MM.1S (cell line): Measurements from ENCODE around the gene CLEC4M.

Experiments used
- DNase-seq: peaks from one replicate; pipeline ENCODE4 v3.0.0-alpha.2; 2015
- H2AFZ ChIP-seq: fragments of 300-600 bp; sonication (generic); 2 replicates; pipeline ENCODE4 v1.6.0; 2016; ENCODE audit warnings: antibody characterized with exemption, low read length
- H3F3A ChIP-seq: fragments of 300-600 bp; sonication (generic); 2 replicates; pipeline ENCODE4 v1.6.1; 2016; ENCODE audit warnings: mild to moderate bottlenecking, antibody characterized with exemption, low read length, moderate library complexity, mixed read lengths; ENCODE audit not compliant: insufficient read depth
- H3K27ac ChIP-seq: fragments of 300-600 bp; sonication (generic); 2 replicates; pipeline ENCODE4 v1.5.1; 2016; ENCODE audit warnings: mild to moderate bottlenecking, low read length
- H3K27me3 ChIP-seq: fragments of 300-600 bp; sonication (generic); replicated peaks from 2 replicates; pipeline ENCODE4 v1.6.0; 2016; ENCODE audit warnings: low read length; ENCODE audit not compliant: insufficient read depth
- H3K36me3 ChIP-seq: fragments of 300-600 bp; sonication (generic); replicated peaks from 2 replicates; pipeline ENCODE4 v1.6.1; 2016; ENCODE audit warnings: mild to moderate bottlenecking, low read length, mixed read lengths; ENCODE audit not compliant: insufficient read depth
- H3K4me1 ChIP-seq: fragments of 300-600 bp; sonication (generic); 2 replicates; pipeline ENCODE4 v1.6.1; 2016; ENCODE audit warnings: low read length, mixed read lengths
- H3K4me2 ChIP-seq: fragments of 300-600 bp; sonication (generic); 2 replicates; pipeline ENCODE4 v1.6.0; 2016; ENCODE audit warnings: low read depth, low read length
- H3K4me3 ChIP-seq: fragments of 300-600 bp; sonication (generic); 2 replicates; pipeline ENCODE4 v1.5.1; 2016; ENCODE audit warnings: low read length, mixed read lengths
- H3K79me2 ChIP-seq: fragments of 300-600 bp; sonication (generic); 2 replicates; pipeline ENCODE4 v1.6.1; 2016; ENCODE audit warnings: mixed run types, low read length, mixed read lengths
- H3K9ac ChIP-seq: fragments of 300-600 bp; sonication (generic); 2 replicates; pipeline ENCODE4 v1.6.1; 2016; ENCODE audit warnings: low read length, mixed read lengths
- H3K9me2 ChIP-seq: fragments of 300-600 bp; sonication (generic); replicated peaks from 2 replicates; pipeline ENCODE4 v1.6.1; 2016; ENCODE audit warnings: mild to moderate bottlenecking, low read length, mixed read lengths; ENCODE audit not compliant: insufficient read depth
- H3K9me3 ChIP-seq: fragments of 300-600 bp; sonication (generic); replicated peaks from 2 replicates; pipeline ENCODE4 v1.6.1; 2016; ENCODE audit warnings: mild to moderate bottlenecking, low read length, mixed read lengths; ENCODE audit not compliant: insufficient read depth
- H4K20me1 ChIP-seq: fragments of 300-600 bp; sonication (generic); 2 replicates; pipeline ENCODE4 v1.6.1; 2016; ENCODE audit warnings: mild to moderate bottlenecking, low read length, moderate library complexity, mixed read lengths; ENCODE audit not compliant: insufficient read depth
- CTCF ChIP-seq: fragments of 300-600 bp; sonication (generic); IDR thresholded peaks from 2 replicates; pipeline ENCODE4 v1.5.1; 2016; ENCODE audit warnings: antibody characterized with exemption, low read length, mixed read lengths
- EZH2 ChIP-seq: fragments of 300-600 bp; sonication (generic); optimal IDR thresholded peaks from 2 replicates; pipeline ENCODE3; 2017; ENCODE audit warnings: low read depth, mild to moderate bottlenecking, antibody characterized with exemption, low read length, mixed read lengths
- EZH2phosphoT487 ChIP-seq: fragments of 300-600 bp; sonication (generic); IDR thresholded peaks from 2 replicates; pipeline ENCODE4 v1.6.1; 2018; ENCODE audit warnings: antibody characterized with exemption, low read length

CLEC4M gene

GRCh38 chr19:7779631-7780486 lies 16.8 kb downstream of the CLEC4M start:
- no peaks in the 10 kb centered on the region for H3K4me1 ChIP-seq
- peaks cover 96% of the 10 kb centered on the region for H3K27me3 ChIP-seq
- no peaks in the 10 kb centered on the region for H3K36me3 ChIP-seq
- H4K20me1 ChIP-seq, result no peaks in the 10 kb centered on the region
- no peak overlapping the region for H3K4me2 ChIP-seq
- H3K9ac ChIP-seq, result no peak overlapping the region
- H3F3A ChIP-seq, result no peaks in the 10 kb centered on the region
- H3K79me2 ChIP-seq, result no peaks in the 10 kb centered on the region
- DNase-seq, result no peak
- no peak for TF ChIP-seq EZH2phosphoT487
- no peak for TF ChIP-seq CTCF
- no peak for TF ChIP-seq EZH2
- H3K9me3 ChIP-seq, result no peaks in the 10 kb centered on the region
- H3K9me2 ChIP-seq, result no peaks in the 10 kb centered on the region
- H3K27ac ChIP-seq, result no peak overlapping the region
- H3K4me3 ChIP-seq, result no peak overlapping the region
- no peak overlapping the region for H2AFZ ChIP-seq

- H3K4me2 ChIP-seq, result no peak overlapping the region
- H3K27ac ChIP-seq, result no peak overlapping the region
- H3K4me1 ChIP-seq, result no peaks in the 10 kb centered on the region
- no peaks in the 10 kb centered on the region for H3K79me2 ChIP-seq
- H3K27me3 ChIP-seq, result peaks cover 96% of the 10 kb centered on the region
- no peak overlapping the region for H2AFZ ChIP-seq
- H4K20me1 ChIP-seq, result no peaks in the 10 kb centered on the region
- no peak overlapping the region for H3K4me3 ChIP-seq
- no peaks in the 10 kb centered on the region for H3K9me2 ChIP-seq
- no peak overlapping the region for H3K9ac ChIP-seq
- TF ChIP-seq EZH2phosphoT487, result no peak
- no peak for TF ChIP-seq CTCF
- no peak for TF ChIP-seq EZH2
- no peaks in the 10 kb centered on the region for H3F3A ChIP-seq
- DNase-seq, result no peak
- H3K36me3 ChIP-seq, result no peaks in the 10 kb centered on the region
- H3K9me3 ChIP-seq, result no peaks in the 10 kb centered on the region
These were observed 18.1 kb downstream of the CLEC4M start for GRCh38 chr19:7781157-7781556.

- DNase-seq, result no peak
- H3K9me3 ChIP-seq, result no peaks in the 10 kb centered on the region
- no peak overlapping the region for H3K9ac ChIP-seq
These were observed 21.0 kb downstream of the CLEC4M start for GRCh38 chr19:7783991-7784423.

More at GRCh38 chr19:7783991-7784423, 21.0 kb downstream of the CLEC4M start:
- no peaks in the 10 kb centered on the region for H3F3A ChIP-seq
- H3K4me2 ChIP-seq, result no peak overlapping the region
- no peaks in the 10 kb centered on the region for H3K36me3 ChIP-seq
- no peaks in the 10 kb centered on the region for H3K9me2 ChIP-seq
- TF ChIP-seq EZH2phosphoT487 (no peak), CTCF (no peak), EZH2 (no peak)
- H3K27me3 ChIP-seq, result peaks cover 97% of the 10 kb centered on the region
- H2AFZ ChIP-seq, result no peak overlapping the region
- H3K4me3 ChIP-seq, result no peak overlapping the region
- H3K79me2 ChIP-seq, result no peaks in the 10 kb centered on the region
- no peaks in the 10 kb centered on the region for H3K4me1 ChIP-seq
- no peak overlapping the region for H3K27ac ChIP-seq
- H4K20me1 ChIP-seq, result no peaks in the 10 kb centered on the region
